Nephron (organoid): ENCODE results near the gene CHRM5.

Experiments used
- H3K27ac Mint-ChIP-seq, 3 experiments: 2 replicates each; pipeline ENCODE4 v1.8.0; 2020; ENCODE audit warnings: mixed read lengths in 3 of 3, mild to moderate bottlenecking in 2 of 3, moderate library complexity in 1 of 3
- H3K27me3 Mint-ChIP-seq: 2 replicates; pipeline ENCODE4 v1.8.0; 2021; ENCODE audit warnings: low read depth, mild to moderate bottlenecking, moderate library complexity, mixed read lengths
- H3K36me3 Mint-ChIP-seq: 2 replicates; pipeline ENCODE4 v1.8.0; 2020; ENCODE audit warnings: low read depth, mixed read lengths
- H3K4me1 Mint-ChIP-seq: 2 replicates; pipeline ENCODE4 v1.8.0; 2020; ENCODE audit warnings: mixed read lengths
- H3K4me3 Mint-ChIP-seq, 3 experiments: 2 replicates each; pipeline ENCODE4 v1.8.0; 2020; ENCODE audit warnings: mild to moderate bottlenecking in 3 of 3, mixed read lengths in 3 of 3, moderate library complexity in 2 of 3
- H3K9me3 Mint-ChIP-seq: 2 replicates; pipeline ENCODE4 v1.8.0; 2020; ENCODE audit warnings: mixed read lengths
- CTCF ChIP-seq, 3 experiments: fragments of 200-600 bp; sonication (generic); IDR thresholded peaks; one replicate each; pipeline ENCODE4 v1.5.0; 2021; ENCODE audit warnings: antibody characterized with exemption in 3 of 3; ENCODE audit not compliant: unreplicated experiment in 3 of 3

The CHRM5 gene

DNA sequence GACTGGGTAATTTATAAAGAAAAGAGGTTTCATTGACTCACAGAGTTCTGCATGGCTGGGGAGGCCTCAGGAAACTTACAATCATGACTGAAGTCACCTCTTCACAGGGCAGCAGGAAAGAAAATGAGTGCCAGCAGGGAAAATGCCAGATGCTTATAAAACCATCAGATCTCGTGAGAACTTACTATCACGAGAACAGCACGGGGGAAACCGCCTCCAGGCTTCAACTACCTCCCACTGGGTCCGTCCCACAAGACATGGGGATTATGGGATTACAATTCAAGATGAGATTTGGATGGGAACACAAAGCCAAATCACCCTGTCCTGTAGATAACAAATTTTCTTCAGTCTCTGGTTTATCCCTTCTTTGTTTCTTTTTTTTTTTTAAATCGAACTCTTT, 101.7 kb downstream of the CHRM5 start:
- TF ChIP-seq CTCF (IDR thresholded peaks at IDR 0.05; ENCODE audit: unreplicated experiment in 3 of 3) = no peak
- no peaks in the 10 kb centered on the region for H3K9me3 Mint-ChIP-seq
- no peak overlapping the region for H3K27ac Mint-ChIP-seq
- H3K36me3 Mint-ChIP-seq = no peaks in the 10 kb centered on the region
- no peaks in the 10 kb centered on the region for H3K4me1 Mint-ChIP-seq
- no peak overlapping the region for H3K4me3 Mint-ChIP-seq
- H3K27me3 Mint-ChIP-seq = no peaks in the 10 kb centered on the region

DNA sequence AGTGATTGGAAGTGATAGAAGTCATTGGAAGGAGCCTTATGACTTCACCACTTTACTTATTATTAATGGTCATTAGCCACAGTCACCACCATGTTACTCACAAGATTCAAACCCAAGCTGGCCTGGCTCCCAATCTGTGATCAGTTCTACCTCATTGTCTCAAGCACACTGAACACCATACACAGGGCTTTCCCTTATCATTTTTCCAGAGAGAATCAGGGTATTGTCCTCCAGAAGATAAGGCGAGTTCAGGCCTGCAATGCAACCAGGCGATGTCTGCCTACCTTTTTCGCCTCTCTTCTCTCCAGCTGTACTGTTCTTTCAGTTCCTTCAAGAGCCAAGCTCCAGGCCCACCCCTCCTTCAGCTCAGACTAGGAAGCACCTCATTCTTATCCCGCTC, 108.5 kb downstream of the CHRM5 start:
- no peaks in the 10 kb centered on the region for H3K36me3 Mint-ChIP-seq
- no peak overlapping the region for H3K4me3 Mint-ChIP-seq
- H3K9me3 Mint-ChIP-seq = no peaks in the 10 kb centered on the region
- no peak for TF ChIP-seq CTCF (IDR thresholded peaks at IDR 0.05; ENCODE audit: unreplicated experiment in 3 of 3)
- no peak overlapping the region for H3K27ac Mint-ChIP-seq
- no peaks in the 10 kb centered on the region for H3K4me1 Mint-ChIP-seq
- H3K27me3 Mint-ChIP-seq = no peaks in the 10 kb centered on the region

GRCh38 chr15:34078900-34079299, 110.6 kb downstream of the CHRM5 start:
- Mint-ChIP-seq H3K27me3 (no peaks in the 10 kb centered on the region), H3K36me3 (peaks cover 6% of the 10 kb centered on the region), H3K4me3 (no peak overlapping the region), H3K27ac (no peak overlapping the region), H3K9me3 (no peaks in the 10 kb centered on the region), H3K4me1 (no peaks in the 10 kb centered on the region)
- TF ChIP-seq CTCF (IDR thresholded peaks at IDR 0.05; ENCODE audit: unreplicated experiment in 3 of 3) = no peak

DNA sequence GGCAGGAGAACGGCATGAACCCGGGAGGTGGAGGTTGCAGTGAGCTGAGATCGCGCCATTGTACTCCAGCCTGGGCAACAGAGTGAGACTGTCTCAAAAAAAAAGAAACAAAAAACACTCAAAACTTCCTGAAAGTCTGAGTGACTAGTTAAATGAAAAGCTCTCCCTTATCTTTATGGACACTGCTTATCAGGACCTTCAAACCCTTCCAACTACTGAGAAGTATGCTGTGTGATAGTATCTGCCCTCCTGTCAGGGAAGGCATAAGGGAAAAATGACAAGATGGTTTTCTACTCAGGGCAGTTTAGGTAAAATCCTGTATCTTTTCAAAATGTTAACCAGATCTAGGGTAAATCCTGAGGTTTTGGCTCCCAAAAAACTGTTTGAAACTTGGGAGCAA, 111.6 kb downstream of the CHRM5 start:
- H3K9me3 Mint-ChIP-seq = no peaks in the 10 kb centered on the region
- peaks cover 11% of the 10 kb centered on the region for H3K36me3 Mint-ChIP-seq
- no peak overlapping the region for H3K4me3 Mint-ChIP-seq
- no peaks in the 10 kb centered on the region for H3K27me3 Mint-ChIP-seq
- no peaks in the 10 kb centered on the region for H3K4me1 Mint-ChIP-seq
- TF ChIP-seq CTCF (IDR thresholded peaks at IDR 0.05; ENCODE audit: unreplicated experiment in 3 of 3) = no peak
- no peak overlapping the region for H3K27ac Mint-ChIP-seq

DNA sequence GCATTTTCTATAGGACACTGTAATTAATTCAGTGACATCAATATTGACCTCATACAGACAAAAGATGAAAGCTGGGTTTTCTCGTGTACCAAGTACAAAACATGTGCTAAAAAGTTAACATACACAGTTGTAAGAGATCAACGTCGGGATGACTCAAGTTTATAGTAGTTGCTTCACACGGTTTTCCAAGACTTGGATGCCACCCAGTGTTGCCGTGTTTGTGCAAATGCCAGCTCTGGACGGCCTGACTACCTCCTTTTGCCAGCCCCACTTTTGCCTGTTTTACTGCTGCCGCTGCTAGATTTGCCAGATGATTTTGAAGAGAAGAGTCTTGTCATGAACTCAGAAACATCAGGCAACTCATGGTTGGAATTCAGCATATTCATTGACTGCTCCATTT, 115.8 kb downstream of the CHRM5 start:
- no peaks in the 10 kb centered on the region for H3K4me1 Mint-ChIP-seq
- peaks cover 30% of the 10 kb centered on the region for H3K36me3 Mint-ChIP-seq
- no peak overlapping the region for H3K27ac Mint-ChIP-seq
- H3K4me3 Mint-ChIP-seq = no peak overlapping the region
- H3K9me3 Mint-ChIP-seq = no peaks in the 10 kb centered on the region
- no peak for TF ChIP-seq CTCF (IDR thresholded peaks at IDR 0.05; ENCODE audit: unreplicated experiment in 3 of 3)
- H3K27me3 Mint-ChIP-seq = no peaks in the 10 kb centered on the region

DNA sequence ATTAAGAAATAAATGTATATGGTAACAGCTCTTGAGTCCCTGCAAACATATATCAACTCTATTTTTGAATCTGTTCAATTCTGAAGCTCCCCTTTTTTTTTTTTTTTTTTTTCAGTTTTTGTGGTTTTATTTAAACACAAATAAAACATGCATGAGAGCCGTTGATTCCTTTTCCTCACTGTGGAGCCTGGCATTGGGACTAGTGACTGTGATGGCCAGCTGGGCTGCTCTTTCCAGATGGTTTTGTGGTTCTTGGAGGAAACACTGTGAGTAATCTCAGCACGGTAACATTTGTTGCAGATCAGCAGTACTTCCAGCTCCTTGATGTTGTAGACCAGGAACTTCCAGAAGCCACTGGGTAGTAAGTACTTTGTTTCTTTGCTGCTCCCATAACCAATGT, 117.4 kb downstream of the CHRM5 start:
- Mint-ChIP-seq H3K27me3 (no peaks in the 10 kb centered on the region), H3K4me3 (no peak overlapping the region), H3K4me1 (no peaks in the 10 kb centered on the region), H3K9me3 (no peaks in the 10 kb centered on the region), H3K36me3 (peaks cover 40% of the 10 kb centered on the region), H3K27ac (no peak overlapping the region)
- TF ChIP-seq CTCF (IDR thresholded peaks at IDR 0.05; ENCODE audit: unreplicated experiment in 3 of 3) = no peak
